Bone marrow (tissue), 2 donors: ENCODE data around the gene GXYLT2.
"Not testable (repeated sequence)": the region's sequence is repeated elsewhere in the genome, so short reads cannot be mapped to it uniquely, and the experiment has no call there.

Source experiments
- DNase-seq, 2 donors: peaks; one replicate each; lab custom pipeline; 2025; lab: John Stamatoyannopoulos, UW

The GXYLT2 gene

DNA sequence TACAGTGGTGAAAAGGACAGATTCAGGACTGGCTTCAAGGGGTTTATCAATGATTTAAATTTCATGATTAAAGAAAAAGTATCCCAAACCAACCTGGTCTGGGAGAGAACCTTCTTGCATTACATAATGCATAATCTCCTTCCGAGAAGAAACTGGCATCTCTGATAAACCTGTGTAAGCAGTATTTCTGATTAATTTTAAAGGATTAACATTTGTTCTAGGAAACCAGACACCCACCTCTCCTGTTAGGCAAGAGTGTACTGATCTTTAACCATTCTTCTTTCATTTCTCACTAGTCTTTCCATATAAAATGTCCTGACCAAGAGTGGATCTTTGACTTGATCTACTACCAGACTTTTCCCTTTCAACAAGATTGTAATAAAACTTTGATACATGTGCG, 85.9 kb downstream of the GXYLT2 start:
- DNase-seq: no peak

DNA sequence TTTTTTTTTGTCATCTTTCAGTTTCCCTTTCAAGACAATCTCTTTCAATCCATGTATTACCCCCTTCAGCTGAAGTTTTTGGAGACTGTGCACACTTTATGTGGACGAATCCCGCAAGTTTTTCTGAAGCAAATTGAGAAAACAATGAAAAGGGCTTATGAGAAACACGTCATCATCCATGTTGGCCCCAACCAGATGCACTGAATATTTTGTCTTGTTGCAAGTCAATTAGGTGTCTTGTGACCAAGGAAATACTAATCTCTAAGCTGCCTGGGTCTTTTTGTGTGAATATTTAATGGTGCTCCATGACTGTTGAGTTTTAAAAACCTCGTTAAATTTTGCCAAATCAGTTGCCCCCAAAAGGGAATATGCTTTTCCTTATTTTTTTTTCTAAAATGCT, 87.1 kb downstream of the GXYLT2 start:
- DNase-seq: no peak

DNA sequence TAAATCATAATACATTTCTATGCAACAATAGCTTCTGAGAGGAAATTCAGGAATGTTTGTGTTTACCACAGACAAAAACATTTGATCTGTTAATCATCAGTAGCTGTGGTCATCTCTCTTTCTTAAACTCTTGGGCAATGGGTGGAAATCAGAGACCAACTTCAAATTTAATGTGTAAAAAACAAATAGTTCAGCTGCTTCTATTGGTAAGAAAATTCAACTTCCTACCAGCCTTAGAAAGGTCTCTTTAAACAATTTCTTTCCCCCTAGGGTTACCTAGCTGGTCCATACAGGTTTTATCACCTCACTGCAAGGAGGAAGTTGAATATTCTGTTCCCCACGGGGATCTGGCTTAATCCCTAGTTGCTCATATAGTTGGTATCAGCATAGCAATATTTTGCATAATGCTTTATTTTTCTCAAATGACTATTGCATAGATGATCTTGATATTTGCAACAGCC, 88.5 kb downstream of the GXYLT2 start:
- DNase-seq: no peak

DNA sequence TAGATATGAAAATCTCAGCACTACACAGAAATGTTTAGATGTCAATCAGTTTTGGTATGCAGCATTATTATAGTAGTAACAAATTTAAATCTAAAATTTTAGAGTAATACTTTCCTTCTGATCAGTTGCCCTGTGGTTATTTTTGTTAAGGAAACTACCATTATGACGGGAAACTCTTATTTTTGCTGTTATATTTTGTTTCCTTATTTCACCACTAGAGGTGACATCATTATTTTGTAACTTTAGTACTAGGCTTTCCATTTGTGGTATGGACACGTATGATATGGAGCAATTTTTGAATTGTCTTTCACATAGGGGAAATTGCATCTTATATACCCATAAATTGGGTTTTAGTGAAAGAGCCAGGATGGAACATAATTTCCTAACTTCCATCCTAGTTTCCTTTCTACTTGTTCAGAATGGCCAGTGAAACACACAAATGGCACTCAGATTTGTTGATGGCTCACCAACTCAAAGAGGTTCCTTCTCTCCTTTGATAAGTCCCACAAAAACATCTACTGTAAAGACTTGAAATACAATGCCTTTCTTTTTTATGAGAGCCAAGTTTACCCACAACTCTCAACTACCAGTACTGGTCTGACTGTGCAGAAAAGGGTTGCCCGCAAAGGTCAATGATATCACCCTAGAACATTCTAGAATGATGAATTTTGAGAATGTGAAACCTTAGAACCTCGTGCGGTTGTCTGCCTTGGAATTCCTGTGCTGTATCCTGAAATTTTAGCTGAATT, 89.4 kb downstream of the GXYLT2 start:
- no peak for DNase-seq

DNA sequence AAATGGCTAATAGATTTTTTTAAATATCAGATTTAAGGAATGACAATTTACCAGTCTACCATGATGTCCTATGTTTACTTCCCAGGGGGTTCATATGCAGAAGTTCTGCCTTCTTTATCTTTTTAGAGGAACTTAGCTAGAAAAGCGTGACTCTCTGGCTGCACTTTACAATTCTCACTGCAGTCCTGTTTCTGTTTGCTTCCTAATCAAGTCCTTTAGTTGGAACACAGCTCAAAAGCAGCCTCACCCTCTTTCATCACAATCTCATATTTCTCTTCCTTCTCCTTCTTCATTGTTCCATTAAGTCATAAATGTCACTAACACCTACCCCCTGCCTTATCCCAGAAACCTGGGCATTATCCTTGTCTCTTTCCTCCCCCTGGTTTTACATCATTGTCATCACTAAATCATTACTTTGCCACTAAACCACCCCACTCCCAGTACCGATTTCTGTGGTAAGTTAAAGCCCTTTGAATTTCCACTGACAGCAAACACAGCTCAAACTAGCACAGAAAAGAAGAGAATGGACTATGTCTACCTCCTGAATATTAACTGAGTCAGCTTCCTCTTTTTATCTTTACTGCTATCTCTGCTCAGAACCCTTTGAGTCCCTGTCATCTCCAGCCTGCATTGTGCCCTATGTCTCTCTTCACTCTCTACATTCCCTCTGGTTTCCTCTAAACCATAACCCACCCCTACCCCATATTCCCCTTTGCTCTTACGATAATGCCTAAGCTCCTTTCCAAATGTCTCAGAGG, 94.9 kb downstream of the GXYLT2 start:
- peak in 1 of 2 donors; percentile 18 for DNase-seq

DNA sequence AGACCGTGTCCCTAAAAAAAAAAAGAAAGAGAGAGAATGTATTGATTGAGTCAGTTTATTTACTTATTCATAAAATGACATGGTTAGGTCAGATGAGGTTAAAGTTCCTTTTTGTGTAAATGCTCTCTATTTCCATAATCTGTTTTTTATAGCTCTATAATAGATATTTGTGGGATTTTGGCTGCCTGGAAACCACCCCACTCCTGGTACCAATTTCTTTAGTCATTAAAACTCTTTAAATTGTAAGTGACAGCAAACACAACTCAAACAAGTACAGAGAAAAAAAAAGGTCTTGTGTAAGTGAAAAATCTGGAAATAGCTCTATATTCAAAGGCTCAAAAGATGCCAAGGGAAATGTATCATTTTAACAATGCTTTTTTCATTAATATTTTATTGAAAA, 97.7 kb downstream of the GXYLT2 start:
- DNase-seq: no peak

DNA sequence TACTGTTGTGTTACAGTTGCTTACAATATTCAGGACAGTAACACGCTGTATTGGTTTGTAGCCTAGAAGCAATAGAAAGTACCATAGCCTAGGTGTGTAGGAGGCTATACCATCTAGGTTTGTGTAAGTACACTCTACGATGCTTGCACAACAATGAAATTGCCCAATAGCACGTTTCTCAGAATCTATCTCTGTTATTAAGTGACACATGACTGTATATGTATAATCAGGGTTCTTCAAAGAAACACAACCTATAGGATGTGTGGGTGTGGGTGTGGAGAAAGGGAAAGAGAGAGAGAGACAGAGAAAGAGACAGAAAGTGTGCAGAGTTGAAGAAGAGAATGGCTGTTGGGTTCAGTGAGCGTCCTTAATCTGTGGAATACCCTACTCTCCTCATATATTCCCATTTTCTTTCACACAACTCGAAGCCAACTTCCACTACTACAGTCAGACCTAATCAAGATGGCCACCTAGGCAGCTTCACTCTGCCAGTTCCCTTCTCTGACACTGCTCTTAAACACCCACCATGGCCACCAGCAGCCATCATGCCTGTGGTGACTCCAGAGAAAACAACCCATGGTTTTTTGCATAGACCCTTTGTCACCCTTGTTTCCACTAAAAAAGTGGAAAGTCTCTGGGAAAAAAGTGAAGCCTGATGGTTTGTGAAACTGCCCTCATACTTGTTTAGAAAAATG, 103.0 kb downstream of the GXYLT2 start:
- no peak for DNase-seq

DNA sequence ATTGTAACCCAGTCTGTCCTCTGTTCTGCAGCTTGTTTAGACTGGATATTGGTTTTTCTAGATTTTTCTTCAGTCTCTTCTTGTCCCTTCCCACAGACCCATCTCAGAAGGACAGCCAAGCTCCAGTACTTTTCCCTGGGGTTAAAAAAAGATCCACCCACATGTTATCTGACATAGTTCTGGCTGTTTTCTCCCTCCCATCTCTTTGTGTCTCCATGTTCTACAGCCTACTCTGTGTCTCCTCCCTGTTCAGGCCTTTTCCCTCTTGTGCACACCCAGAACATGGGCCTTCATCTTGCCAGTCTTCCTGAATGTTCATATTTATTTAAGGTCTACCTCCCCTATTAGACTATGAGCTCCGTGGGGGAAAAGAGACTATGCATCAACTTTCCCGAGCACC, 103.7 kb downstream of the GXYLT2 start:
- no peak for DNase-seq

DNA sequence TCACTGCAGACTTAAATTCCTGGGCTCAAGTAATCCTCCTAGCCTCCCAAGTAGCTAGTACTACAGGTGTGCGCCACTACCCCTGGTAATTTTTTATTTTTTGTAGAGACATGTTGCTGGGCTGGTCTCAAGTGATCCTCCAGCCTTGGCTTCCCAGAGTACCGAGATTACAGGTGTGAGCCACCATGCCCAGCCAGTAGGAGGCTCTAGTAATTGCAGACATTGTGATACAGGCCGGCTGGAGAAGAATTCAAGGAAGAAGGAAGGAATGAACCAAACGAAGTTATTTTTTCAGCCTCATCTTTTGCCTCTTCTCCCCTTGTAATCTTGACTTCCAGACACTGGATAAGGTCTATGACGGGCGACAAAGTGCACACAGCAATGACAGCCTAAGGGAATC, 105.5 kb downstream of the GXYLT2 start:
- no peak for DNase-seq

DNA sequence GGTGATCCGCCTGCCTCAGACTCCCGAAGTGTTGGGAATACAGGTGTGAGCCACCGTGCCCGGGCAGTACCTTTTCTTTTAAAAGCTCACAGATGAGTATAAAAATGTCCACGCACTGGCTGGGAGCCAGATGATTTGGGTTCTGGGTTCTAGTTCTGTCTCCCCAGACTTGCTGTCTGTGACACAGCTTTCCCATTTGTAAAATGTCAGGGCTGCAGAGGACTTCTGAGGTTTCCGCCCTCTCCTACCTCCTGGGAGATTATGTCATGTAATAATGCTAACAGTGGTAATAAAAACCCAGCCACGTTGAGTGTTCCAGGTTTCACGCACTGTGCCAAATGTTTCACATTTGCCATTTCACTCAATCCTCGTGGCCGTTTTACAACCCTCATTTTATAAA, 107.5 kb downstream of the GXYLT2 start:
- no peak for DNase-seq

DNA sequence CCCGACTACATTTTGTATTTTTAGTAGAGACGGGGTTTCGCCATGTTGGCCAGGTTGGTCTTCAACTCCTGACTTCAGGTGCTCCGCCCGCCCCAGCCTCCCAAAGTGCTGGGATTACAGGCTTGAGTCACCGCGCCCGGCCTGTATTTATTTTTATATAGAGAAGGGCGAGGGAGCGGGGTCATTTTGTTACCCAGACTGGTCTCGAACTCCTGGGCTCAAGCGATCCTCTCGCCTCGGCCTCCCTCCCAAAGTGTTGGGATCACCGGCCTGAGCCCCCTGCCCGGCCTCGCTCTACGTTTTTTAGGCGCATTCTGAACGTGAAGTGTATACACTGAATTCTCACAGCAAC, 108.3 kb downstream of the GXYLT2 start:
- DNase-seq: no peak

DNA sequence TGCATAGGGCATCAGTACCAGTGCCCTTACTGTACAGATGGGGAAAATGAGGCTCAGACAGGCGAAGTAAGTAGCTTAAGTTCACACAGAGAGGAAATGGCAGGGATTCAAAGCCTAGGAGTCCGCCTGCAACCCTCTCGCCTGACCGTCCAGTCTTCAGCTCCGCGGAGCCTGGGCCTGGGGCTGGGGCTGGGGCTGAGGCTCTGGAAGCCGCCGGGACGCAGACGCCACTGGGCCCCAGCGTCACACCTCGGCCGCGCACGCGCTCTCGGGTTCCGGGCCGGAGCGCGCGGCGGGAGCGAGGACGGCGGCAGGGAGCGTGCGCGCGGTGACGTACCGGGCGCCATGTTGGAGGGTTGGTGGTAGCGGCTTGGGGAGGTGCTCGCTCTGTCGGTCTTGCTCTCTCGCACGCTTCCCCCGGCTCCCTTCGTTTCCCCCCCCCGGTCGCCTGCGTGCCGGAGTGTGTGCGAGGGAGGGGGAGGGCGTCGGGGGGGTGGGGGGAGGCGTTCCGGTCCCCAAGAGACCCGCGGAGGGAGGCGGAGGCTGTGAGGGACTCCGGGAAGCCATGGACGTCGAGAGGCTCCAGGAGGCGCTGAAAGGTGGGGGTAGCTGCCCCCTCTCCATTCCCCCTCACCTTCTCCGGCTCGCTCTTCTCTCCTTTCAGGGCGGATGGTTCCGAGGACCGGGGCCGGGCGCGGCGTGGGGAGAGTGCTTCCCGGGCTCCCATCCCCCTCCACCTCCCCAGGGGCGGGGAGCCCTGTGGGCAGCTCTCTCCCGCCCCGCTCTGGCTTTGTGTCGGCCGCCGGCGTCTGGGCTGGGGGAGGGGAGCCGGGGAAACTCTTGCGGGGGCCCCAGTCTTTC, 108.9 kb downstream of the GXYLT2 start, which contains the start of gene PPP4R2:
Gene PPP4R2 (plus strand): TSS at position 339 of the 861 bp plus-strand sequence. CDS start 227 bp downstream, at position 566.
- peak; percentile 71 to 96 for DNase-seq

DNA sequence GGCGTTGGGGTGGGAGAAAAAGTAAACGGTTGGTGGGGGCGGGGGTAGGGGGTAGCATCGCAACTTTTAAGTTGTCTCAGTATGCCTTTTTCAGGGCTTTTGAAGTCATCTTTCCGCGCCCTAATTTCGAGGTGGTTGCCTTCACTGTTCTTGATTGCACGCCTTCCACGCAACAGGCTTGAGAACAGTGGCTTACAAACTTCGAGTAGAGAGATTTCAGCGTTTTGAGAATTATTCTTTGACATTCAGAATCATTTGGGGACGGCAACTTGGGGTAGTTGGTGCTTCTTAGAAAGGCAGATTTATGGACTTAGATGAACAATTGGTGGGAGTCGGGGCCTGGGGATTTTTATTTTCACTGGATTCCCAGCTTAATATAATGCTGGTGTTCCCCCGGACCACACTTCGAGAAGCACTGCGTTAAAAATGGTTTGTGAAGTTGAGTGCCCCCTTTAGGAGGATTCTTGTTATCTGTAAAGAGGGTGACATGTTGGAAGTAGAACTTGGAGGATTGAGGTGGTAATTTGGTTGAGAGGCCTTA, 109.6 kb downstream of the GXYLT2 start:
- DNase-seq: peak; percentile 35 to 38

DNA sequence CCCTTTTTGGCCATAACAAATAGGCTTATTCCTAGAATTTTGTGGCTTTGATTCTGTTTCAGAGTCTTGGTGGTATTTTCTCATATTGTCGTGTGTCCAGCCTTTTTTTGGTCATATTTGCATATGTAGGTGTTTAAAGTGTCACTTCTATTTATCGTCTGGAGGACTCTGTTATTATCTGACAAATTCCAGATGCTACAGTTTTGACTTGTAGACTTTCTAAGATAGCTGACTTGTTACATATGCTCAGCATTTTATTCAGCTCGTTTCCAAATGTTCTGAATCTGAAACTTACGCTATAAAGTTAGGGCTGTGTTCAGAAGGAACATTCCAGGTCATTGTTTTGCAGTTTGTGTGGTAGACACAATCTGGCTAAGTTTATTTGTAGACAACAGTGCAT, 110.6 kb downstream of the GXYLT2 start:
- DNase-seq: no peak

DNA sequence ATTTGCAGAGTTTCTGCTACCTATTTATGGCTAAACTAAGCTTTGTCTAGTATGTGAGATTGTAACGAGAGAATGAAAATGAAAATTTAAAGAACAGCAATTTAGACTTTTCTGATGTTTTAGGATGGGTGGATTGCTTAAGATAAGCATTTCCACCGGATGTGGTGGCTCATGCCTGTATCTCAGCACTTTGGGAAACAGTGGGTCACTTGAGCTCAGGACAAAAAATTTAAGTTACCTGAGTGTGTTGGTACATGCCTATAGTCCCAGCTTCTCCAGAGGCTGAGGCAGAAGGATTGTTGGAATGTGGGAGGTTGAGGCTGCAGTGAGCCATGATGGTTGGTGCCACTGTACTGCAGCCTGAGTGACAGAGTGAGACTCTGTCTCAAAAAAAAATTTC, 112.1 kb downstream of the GXYLT2 start:
- no peak for DNase-seq

DNA sequence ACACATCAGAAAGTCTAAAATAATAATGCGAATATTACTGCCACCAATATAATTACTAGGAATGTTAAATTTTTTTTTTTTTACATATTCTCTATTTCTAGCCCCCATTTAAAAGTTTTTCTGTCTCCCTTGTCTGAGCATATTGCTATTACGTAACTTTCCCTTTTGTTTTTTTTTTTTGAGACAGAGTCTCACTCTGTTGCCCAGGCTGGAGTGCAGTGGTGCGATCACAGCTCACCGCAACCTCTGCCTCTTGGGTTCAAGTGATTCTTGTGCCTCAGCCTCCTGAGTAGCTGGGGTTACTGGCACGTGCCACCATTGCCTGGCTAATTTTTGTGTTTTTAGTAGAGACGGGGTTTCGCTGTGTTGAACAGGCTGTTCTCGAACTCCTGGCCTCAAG, 115.2 kb downstream of the GXYLT2 start:
- DNase-seq: not testable (repeated sequence)

DNA sequence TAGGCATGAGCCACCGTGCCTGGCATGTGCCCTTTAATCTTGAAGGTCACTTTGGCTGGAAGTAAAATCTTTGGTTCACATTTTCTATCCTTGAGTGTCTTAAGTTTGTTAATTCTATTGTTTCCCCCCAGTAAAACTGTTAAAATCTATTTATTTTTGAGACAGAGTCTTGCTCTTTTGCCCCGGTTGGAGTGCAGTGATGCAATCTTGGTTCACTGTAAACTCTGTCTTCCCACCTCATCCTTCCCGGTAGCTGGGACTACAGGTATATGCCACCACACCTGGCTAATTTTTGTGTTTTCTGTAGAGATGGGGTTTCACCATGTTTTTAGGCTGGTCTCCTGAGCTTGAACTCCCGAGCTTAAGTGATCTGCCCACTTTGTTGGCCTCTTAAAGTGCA, 116.5 kb downstream of the GXYLT2 start:
- no peak for DNase-seq

DNA sequence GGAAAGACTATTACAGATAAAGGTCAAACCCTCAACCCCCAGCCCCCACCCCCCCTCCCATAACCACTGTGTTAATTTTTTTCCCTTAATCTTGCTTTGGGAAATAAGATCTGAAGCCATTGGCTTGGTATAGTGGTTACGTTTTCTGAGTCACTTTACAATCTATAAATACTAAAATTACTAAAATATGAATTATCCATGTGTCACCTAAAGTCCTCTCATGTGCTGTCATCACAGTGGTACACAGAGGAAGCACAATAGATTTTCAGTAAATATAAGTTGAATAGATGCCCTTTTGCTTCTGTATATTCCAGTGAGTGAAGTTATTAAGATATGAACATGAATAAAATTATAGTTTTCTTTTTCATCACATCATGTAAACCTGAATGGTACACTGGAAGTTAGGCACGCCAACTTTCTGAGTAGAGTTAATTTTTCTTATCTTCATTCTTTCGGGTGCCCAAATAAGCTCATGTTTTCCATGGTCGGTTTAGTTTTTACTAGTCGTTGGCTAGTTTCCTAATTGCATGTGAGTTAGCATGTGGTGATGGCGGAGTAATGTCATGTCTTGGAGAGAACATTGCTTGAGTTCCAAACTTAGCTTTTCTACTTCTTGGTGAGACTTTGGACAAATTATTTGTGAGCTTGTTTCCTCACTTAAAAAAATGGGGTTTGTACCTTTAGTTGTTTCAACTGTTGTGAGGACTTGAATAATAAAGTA, 120.3 kb downstream of the GXYLT2 start:
- DNase-seq: no peak

DNA sequence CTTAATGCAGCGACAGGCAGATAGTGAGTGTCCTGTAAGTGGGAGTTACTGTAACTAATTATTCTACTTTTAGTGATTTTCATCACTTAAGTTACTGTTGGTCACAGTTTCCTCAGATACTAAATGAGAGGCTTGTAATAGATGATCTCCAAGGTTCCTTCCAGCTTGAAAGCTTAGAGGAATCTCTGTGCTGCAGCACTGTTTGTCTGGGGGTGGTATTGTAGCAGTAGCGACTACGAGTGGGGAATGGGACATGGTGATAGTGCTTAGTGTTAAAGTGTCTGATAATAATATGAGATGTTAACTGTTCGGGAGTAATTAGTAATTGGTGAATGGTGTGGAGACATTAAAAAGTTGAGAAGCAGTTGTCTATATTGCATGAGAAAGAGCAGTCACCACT, 121.2 kb downstream of the GXYLT2 start:
- no peak for DNase-seq

DNA sequence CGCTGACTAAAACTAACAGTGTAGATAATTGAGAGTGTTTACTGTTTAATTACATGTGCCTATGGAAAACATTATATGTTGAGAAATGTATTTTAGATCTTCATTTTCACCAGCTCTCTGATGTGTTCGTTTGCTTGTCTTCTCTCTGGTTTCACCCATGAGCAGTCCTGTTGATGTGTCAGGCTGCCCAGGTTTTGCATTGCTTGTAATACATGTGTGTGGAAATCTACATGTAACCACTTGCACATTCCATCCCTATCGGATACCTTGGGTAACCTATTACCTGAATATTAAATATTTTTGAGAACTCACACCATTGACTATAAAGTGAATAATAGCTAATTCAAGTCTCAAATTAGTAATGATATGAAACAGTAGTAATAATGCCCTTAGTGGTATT, 121.9 kb downstream of the GXYLT2 start:
- DNase-seq: no peak

DNA sequence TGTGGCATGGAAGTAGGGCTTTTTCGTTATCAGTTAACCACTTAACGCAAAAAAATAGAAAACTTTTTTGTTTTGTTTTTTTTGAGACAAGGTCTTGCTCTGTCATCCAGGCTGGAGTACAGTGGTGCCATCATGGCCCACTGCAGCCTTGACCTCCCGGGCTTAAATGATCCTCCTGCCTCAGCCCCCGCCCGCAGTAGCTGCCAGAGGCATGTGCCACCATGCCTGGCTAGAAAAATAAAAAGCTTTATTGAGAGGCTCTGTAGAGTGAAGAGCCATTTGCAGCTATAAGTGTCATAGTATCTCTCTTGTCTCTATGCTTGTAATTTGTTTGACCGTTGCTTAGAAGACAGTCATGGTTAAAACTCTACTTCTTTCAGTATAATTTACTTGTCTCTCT, 122.3 kb downstream of the GXYLT2 start:
- DNase-seq: no peak
